GOT3 (cell line): ENCODE results near the gene CXCR5.

ENCODE experiments used
- DNase-seq: peaks from one replicate; lab custom pipeline; 2025; ENCODE audit warnings: mixed read lengths; lab: John Stamatoyannopoulos, UW

CXCR5 gene

GRCh38 chr11:118898400-118899295, 15.0 kb downstream of the CXCR5 start:
- no peak for DNase-seq

GRCh38 chr11:118899296-118899688, 15.6 kb downstream of the CXCR5 start:
- no peak for DNase-seq

GRCh38 chr11:118899706-118900360, 16.1 kb downstream of the CXCR5 start:
- DNase-seq, result no peak

- DNase-seq, result no peak
Measured at GRCh38 chr11:118900535-118901384, 17.1 kb downstream of the CXCR5 start.

- DNase-seq, result no peak
Measured at GRCh38 chr11:118901494-118902335, 18.0 kb downstream of the CXCR5 start.

GRCh38 chr11:118902336-118903203, 18.9 kb downstream of the CXCR5 start:
- DNase-seq, result no peak

- DNase-seq, result no peak
Measured at GRCh38 chr11:118903204-118904015, 19.7 kb downstream of the CXCR5 start.

- DNase-seq, result peak; percentile 10
Measured at GRCh38 chr11:118907051-118908042, 23.7 kb downstream of the CXCR5 start.

- DNase-seq, result no peak
Measured at GRCh38 chr11:118908264-118908663, 24.6 kb downstream of the CXCR5 start.

- no peak for DNase-seq
Measured at GRCh38 chr11:118908901-118909618, 25.4 kb downstream of the CXCR5 start.

- DNase-seq, result no peak
Measured at GRCh38 chr11:118909619-118910308, 26.1 kb downstream of the CXCR5 start.

GRCh38 chr11:118910309-118911112, 26.8 kb downstream of the CXCR5 start:
- DNase-seq, result peak; percentile 29

GRCh38 chr11:118911113-118911879, 27.6 kb downstream of the CXCR5 start:
- no peak for DNase-seq

GRCh38 chr11:118911880-118912741, 28.4 kb downstream of the CXCR5 start:
- DNase-seq, result peak; percentile 35
